DND-41 (cell line): ENCODE data around the gene MTG1.

Experiments
- CTCF ChIP-seq: IDR thresholded peaks from 2 replicates; pipeline ENCODE4 v1.5.1; 2012; ENCODE audit warnings: borderline replicate concordance, low read length, moderate library complexity, mild to moderate bottlenecking; ENCODE audit not compliant: poor library complexity, severe bottlenecking; ENCODE audit errors: extremely low read depth
- EZH2 ChIP-seq: IDR thresholded peaks from 3 replicates; pipeline ENCODE4 v1.6.1; 2012; ENCODE audit warnings: borderline replicate concordance, low read depth, mild to moderate bottlenecking, moderate library complexity, low read length, inconsistent platforms; ENCODE audit not compliant: severe bottlenecking

GRCh38 chr10:133384071-133384470, 9.9 kb upstream of the MTG1 start:
- TF ChIP-seq CTCF: no peak
- no peak for TF ChIP-seq EZH2
